ENCODE results near the gene WNK2. TPM values are rescaled to one million over a fixed set of nuclear protein-coding genes. Genes with fewer than 3 reads are reported as not detected.

WNK2 gene
- total RNA-seq, 4 donors from 2014 or later = 0.28 to 1.7 (median 0.47) TPM

- DNase-seq (ENCODE audit: low spot score) = no peak
- no peak for ATAC-seq (ENCODE audit: low FRiP score)
- TF ChIP-seq CTCF (IDR thresholded peaks at IDR 0.05) = no peak
Measured at GRCh38 chr9:93207326-93207814, 23.4 kb downstream of the WNK2 start.

DNA sequence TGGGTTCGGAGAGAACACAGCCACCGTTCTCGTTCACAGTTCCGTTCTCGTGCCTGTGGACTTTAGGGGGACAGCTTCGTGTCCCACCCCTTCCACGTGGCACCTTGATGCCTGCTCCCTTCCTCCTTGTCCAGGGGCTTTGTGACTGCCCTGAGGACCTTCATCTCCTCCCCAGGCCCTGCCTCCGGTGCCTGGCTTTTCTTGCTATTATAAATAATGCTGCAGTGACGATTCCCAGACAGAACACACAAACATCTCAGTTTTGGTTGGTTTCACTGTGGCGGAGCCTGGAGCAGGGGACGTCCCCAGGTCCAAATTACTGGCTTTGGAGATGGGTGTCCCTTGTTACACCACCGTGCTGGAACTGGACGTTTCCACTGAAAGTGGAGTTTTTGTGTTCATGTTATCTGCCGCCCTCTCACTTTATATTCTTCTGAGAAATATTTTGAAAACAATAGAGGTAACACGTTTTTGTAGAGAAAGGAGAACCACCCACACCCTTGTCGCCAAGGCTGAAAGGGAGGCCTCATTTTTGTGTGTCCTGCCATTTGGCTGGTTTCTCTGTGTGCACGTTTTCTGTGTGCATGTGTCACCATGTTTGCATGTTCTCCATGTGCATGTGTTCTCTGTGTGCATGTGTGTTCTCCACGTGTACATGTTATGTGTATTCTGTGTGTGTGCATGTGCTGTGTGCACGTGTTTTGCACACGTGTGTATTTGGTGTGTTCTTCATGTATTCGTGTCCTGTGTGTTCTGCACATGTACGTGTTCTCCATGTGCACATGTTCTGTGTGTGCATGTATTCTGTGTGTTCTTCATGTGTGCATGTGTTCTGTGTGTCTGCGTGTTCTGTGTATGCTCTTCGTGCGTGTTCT, 24.2 kb downstream of the WNK2 start:
- ATAC-seq (ENCODE audit: low FRiP score) (no peak), DNase-seq (ENCODE audit: low spot score) (no peak)
- no peak for TF ChIP-seq CTCF (IDR thresholded peaks at IDR 0.05)

- no peak for TF ChIP-seq CTCF (IDR thresholded peaks at IDR 0.05)
- ATAC-seq (ENCODE audit: low FRiP score) (no peak), DNase-seq (ENCODE audit: low spot score) (no peak)
Measured at GRCh38 chr9:93209097-93209496, 25.2 kb downstream of the WNK2 start.

- ATAC-seq (ENCODE audit: low FRiP score) = no peak
- TF ChIP-seq CTCF (IDR thresholded peaks at IDR 0.05) = no peak
- DNase-seq (ENCODE audit: low spot score) = no peak
Measured at GRCh38 chr9:93209576-93210323, 25.8 kb downstream of the WNK2 start.

GRCh38 chr9:93210324-93210973, 26.5 kb downstream of the WNK2 start:
- no peak for DNase-seq (ENCODE audit: low spot score)
- no peak for TF ChIP-seq CTCF (IDR thresholded peaks at IDR 0.05)
- no peak for ATAC-seq (ENCODE audit: low FRiP score)

- DNase-seq (ENCODE audit: low spot score) = no peak
- no peak for TF ChIP-seq CTCF (IDR thresholded peaks at IDR 0.05)
- no peak for ATAC-seq (ENCODE audit: low FRiP score)
Measured at GRCh38 chr9:93210974-93211653, 27.2 kb downstream of the WNK2 start.

All from omental fat pad (tissue), 4 donors.